ENCODE data around the gene B4GALT1. TPM values are rescaled to one million over a fixed set of nuclear protein-coding genes. Genes with fewer than 3 reads are reported as not detected.

The B4GALT1 gene
- total RNA-seq, 1 experiment from 2014 or later: 31.4 TPM

DNA sequence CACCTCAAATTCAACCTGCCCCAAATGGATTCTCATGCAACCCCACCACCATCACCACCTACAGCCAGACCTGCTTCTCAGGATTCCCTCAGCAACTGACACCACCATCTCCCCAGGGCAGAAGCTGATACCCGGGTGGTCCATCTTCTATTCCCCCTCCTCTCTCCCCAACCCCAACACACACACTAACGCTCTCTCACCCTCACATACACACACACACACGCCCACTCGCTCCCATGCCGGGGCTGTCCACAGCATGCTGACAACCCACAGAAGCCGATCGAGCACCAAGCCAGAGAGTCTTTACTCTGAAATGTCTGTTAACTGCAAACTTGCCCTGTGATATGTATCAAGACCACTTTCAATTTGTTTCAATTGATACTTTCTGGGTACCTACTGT, 28.4 kb downstream of the B4GALT1 start:
- Histone ChIP-seq H3K9ac (ENCODE audit: low read length) (no peak overlapping the region), H3K9me3 (ENCODE audit: control insufficient read depth in 1 of 2, insufficient read depth in 1 of 2, low read depth in 1 of 2, low read length in 2 of 2) (no peaks in the 10 kb centered on the region), H4K20me1 (ENCODE audit: insufficient read depth) (no peaks in the 10 kb centered on the region), H3K79me2 (ENCODE audit: insufficient read depth, low read length) (peaks cover 14% of the 10 kb centered on the region; the same call in 1 of the 2 replicates), H3K4me1 (ENCODE audit: control insufficient read depth in 1 of 2, insufficient read depth in 2 of 2, low read length in 2 of 2) (peaks cover 0 to 19% of the 10 kb centered on the region in 2 experiments; a peak in 1 of 4 replicates), H3K27me3 (ENCODE audit: insufficient read depth, low read length) (no peaks in the 10 kb centered on the region), H3K4me2 (ENCODE audit: low read length) (no peak overlapping the region), H3K36me3 (ENCODE audit: control insufficient read depth in 1 of 2, insufficient read depth in 2 of 2, low read length in 2 of 2) (no peaks in the 10 kb centered on the region), H3K27ac (ENCODE audit: low read depth, low read length) (no peak overlapping the region), H3K4me3 (replicated peaks in 1 of 2; ENCODE audit: low read depth in 1 of 2, low read length in 2 of 2) (no peak overlapping the region), H3K9me2 (ENCODE audit: insufficient read depth) (no peaks in the 10 kb centered on the region), H2AFZ (ENCODE audit: low read depth, low read length, poor library complexity, severe bottlenecking) (no peak overlapping the region)
- CTCF ChIA-PET: no interaction called here
- ATAC-seq (no peak), DNase-seq (ENCODE audit: low read depth, low spot score) (no peak)
- RAD21 ChIA-PET (ENCODE audit: low non-redundant PET in 1 of 2, low total read pairs in 2 of 2, uncharacterized antibody in 2 of 2, unreplicated experiment in 2 of 2): no interaction called here
- POLR2A ChIA-PET: no interaction called here
- intact Hi-C loops (cut with micrococcal nuclease): no loop called here
- no peak for TF ChIP-seq ELF1 (IDR thresholded peaks at IDR 0.05; ENCODE audit: borderline replicate concordance, low read depth)
- no peak for TF ChIP-seq EGR1 (IDR thresholded peaks at IDR 0.05; ENCODE audit: low read depth)
- no TSS peak for BruUV-seq (replicated peaks)

DNA sequence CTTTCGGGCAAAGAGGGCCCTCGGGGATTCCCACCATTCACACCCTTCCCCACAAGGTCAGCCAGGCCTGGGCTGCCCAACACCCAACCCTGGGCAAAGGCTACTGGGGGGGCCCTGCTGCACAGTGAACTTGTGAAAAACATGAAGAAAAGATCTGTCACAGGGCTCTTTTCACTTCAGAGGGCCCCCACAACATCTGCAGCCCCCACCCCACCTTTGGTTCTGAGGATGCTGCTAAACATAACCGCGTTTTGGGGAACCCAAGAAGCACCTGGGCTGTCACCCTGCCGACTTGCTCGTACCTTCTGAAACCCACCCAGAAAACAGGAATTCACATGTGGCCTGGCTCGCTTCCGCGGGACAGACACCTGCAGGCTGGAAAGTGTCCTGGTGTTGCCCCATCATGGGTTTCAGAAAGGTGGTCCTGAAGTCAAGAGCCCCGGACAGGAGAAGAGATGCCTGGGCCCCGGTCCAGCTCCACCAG, 29.3 kb downstream of the B4GALT1 start:
- POLR2A ChIA-PET: no interaction called here
- Histone ChIP-seq H3K4me1 (ENCODE audit: control insufficient read depth in 1 of 2, insufficient read depth in 2 of 2, low read length in 2 of 2) (peaks cover 0 to 13% of the 10 kb centered on the region in 2 experiments; a peak in 1 of 4 replicates), H3K27me3 (ENCODE audit: insufficient read depth, low read length) (no peaks in the 10 kb centered on the region), H3K4me3 (replicated peaks in 1 of 2; ENCODE audit: low read depth in 1 of 2, low read length in 2 of 2) (no peak overlapping the region), H3K79me2 (ENCODE audit: insufficient read depth, low read length) (peaks cover 14% of the 10 kb centered on the region; the same call in 1 of the 2 replicates), H3K9me3 (ENCODE audit: control insufficient read depth in 1 of 2, insufficient read depth in 1 of 2, low read depth in 1 of 2, low read length in 2 of 2) (no peaks in the 10 kb centered on the region), H2AFZ (ENCODE audit: low read depth, low read length, poor library complexity, severe bottlenecking) (no peak overlapping the region), H3K4me2 (ENCODE audit: low read length) (no peak overlapping the region), H3K9ac (ENCODE audit: low read length) (no peak overlapping the region), H4K20me1 (ENCODE audit: insufficient read depth) (no peaks in the 10 kb centered on the region), H3K9me2 (ENCODE audit: insufficient read depth) (no peaks in the 10 kb centered on the region), H3K36me3 (ENCODE audit: control insufficient read depth in 1 of 2, insufficient read depth in 2 of 2, low read length in 2 of 2) (no peaks in the 10 kb centered on the region), H3K27ac (ENCODE audit: low read depth, low read length) (no peak overlapping the region)
- no peak for DNase-seq (ENCODE audit: low read depth, low spot score)
- no peak for ATAC-seq
- BruUV-seq (replicated peaks): no TSS peak
- RAD21 ChIA-PET (ENCODE audit: low non-redundant PET in 1 of 2, low total read pairs in 2 of 2, uncharacterized antibody in 2 of 2, unreplicated experiment in 2 of 2): no interaction called here
- intact Hi-C loops (cut with micrococcal nuclease): no loop called here
- CTCF ChIA-PET: no interaction called here
- TF ChIP-seq, protein P1, sequence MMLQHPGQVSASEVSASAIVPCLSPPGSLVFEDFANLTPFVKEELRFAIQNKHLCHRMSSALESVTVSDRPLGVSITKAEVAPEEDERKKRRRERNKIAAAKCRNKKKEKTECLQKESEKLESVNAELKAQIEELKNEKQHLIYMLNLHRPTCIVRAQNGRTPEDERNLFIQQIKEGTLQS (IDR thresholded peaks at IDR 0.05): no peak
- TF ChIP-seq SP1 (IDR thresholded peaks at IDR 0.05; ENCODE audit: low read depth): no peak
- no peak for TF ChIP-seq EZH2phosphoT487 (IDR thresholded peaks at IDR 0.05; ENCODE audit: borderline replicate concordance)
- TF ChIP-seq FOSL1 (IDR thresholded peaks at IDR 0.05; ENCODE audit: low read depth): no peak
- no peak for TF ChIP-seq TCF7L2 (IDR thresholded peaks at IDR 0.05; ENCODE audit: borderline replicate concordance, extremely low read depth, insufficient read depth, insufficient read length)
- TF ChIP-seq POLR2A (IDR thresholded peaks at IDR 0.05; ENCODE audit: borderline replicate concordance, extremely low read depth, insufficient read depth, insufficient read length): no peak
- no peak for TF ChIP-seq EGR1 (IDR thresholded peaks at IDR 0.05; ENCODE audit: low read depth)
- TF ChIP-seq, protein P2, sequence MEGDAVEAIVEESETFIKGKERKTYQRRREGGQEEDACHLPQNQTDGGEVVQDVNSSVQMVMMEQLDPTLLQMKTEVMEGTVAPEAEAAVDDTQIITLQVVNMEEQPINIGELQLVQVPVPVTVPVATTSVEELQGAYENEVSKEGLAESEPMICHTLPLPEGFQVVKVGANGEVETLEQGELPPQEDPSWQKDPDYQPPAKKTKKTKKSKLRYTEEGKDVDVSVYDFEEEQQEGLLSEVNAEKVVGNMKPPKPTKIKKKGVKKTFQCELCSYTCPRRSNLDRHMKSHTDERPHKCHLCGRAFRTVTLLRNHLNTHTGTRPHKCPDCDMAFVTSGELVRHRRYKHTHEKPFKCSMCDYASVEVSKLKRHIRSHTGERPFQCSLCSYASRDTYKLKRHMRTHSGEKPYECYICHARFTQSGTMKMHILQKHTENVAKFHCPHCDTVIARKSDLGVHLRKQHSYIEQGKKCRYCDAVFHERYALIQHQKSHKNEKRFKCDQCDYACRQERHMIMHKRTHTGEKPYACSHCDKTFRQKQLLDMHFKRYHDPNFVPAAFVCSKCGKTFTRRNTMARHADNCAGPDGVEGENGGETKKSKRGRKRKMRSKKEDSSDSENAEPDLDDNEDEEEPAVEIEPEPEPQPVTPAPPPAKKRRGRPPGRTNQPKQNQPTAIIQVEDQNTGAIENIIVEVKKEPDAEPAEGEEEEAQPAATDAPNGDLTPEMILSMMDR (IDR thresholded peaks at IDR 0.05 in 2 of 3, conservative IDR thresholded peaks at IDR 0.05 in 1 of 3; ENCODE audit: borderline replicate concordance in 1 of 3, insufficient read depth in 1 of 3, low read depth in 2 of 3, low read length in 2 of 3): no peak
- TF ChIP-seq POLR2AphosphoS5 (IDR thresholded peaks at IDR 0.05; ENCODE audit: low read depth, low read length): no peak
- no peak for TF ChIP-seq JUND (IDR thresholded peaks at IDR 0.05)
- TF ChIP-seq, protein P3, sequence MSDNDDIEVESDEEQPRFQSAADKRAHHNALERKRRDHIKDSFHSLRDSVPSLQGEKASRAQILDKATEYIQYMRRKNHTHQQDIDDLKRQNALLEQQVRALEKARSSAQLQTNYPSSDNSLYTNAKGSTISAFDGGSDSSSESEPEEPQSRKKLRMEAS (IDR thresholded peaks at IDR 0.05): no peak
- TF ChIP-seq ZFX (IDR thresholded peaks at IDR 0.05): no peak
- no peak for TF ChIP-seq RAD21 (IDR thresholded peaks at IDR 0.05; ENCODE audit: low read depth)

Data from HCT116 (cell line).